Kidney (tissue), 14 donors: ENCODE measurements around the gene IL2RG. TPM values are rescaled to one million over a fixed set of nuclear protein-coding genes. Genes with fewer than 3 reads are reported as not detected.

Source experiments
- DNase-seq, 5 donors: peaks; one replicate each; pipeline ENCODE4 v3.0.0-alpha.2; 2013 to 2020
- FAIRE-seq: peaks from 2 replicates; lab custom pipeline; 2012; peaks lifted over from hg19 to GRCh38; lab: Jason Lieb, UNC
- H3K27ac ChIP-seq, 2 donors: one replicate each; pipeline ENCODE4 v1.7.0; 2013; ENCODE audit warnings: low read depth in 2 of 2, low read length in 2 of 2, inconsistent platforms in 1 of 2
- H3K27me3 ChIP-seq: one replicate; pipeline ENCODE4 v1.7.1; 2013; ENCODE audit warnings: low read length, inconsistent platforms; ENCODE audit not compliant: control insufficient read depth, insufficient read depth
- H3K36me3 ChIP-seq, 3 donors: one replicate each; pipeline versions ENCODE4 v1.7.0 to v1.7.1; 2013; ENCODE audit warnings: low read length in 3 of 3, control low read depth in 1 of 3, inconsistent platforms in 1 of 3; ENCODE audit not compliant: insufficient read depth in 3 of 3, control insufficient read depth in 2 of 3
- H3K4me1 ChIP-seq, 3 donors: one replicate each; pipeline versions ENCODE4 v1.7.0 to v1.7.1; 2013; ENCODE audit warnings: low read length in 3 of 3, inconsistent platforms in 1 of 3, low read depth in 1 of 3; ENCODE audit not compliant: control insufficient read depth in 2 of 3, insufficient read depth in 2 of 3
- H3K4me3 ChIP-seq, 3 donors: one replicate each; pipeline versions ENCODE4 v1.7.0 to v1.8.1; 2013; ENCODE audit warnings: low read length in 3 of 3, control low read depth in 1 of 3, inconsistent platforms in 1 of 3
- H3K9ac ChIP-seq, 3 donors: one replicate each; pipeline versions ENCODE4 v1.7.0 to v1.7.1; 2013; ENCODE audit warnings: low read length in 3 of 3, control low read depth in 1 of 3, inconsistent platforms in 1 of 3
- H3K9me3 ChIP-seq, 3 donors: one replicate each; pipeline versions ENCODE4 v1.7.0 to v1.7.1; 2013; ENCODE audit warnings: low read length in 3 of 3, control low read depth in 1 of 3, inconsistent platforms in 1 of 3; ENCODE audit not compliant: control insufficient read depth in 2 of 3, insufficient read depth in 1 of 3
- CTCF ChIP-seq: IDR thresholded peaks from 3 replicates; pipeline ENCODE4 v1.5.1; 2012; ENCODE audit warnings: mild to moderate bottlenecking, moderate library complexity, borderline replicate concordance; ENCODE audit not compliant: insufficient read depth; ENCODE audit errors: extremely low read depth
- intact Hi-C: fragments of 100-400 bp; cut with DNase I; formaldehyde crosslinking; loops from one replicate; pipeline ENCODE4 v1.11.1; 2022
- polyA plus RNA-seq: library from polyadenylated mRNA; stranded (reverse); fragments of 350-450 nt; fragmentation: Illumina TruSeq; extraction: RNeasy Lipid Tissue Mini Kit (QIAGEN cat#74804); gene quantifications from one replicate; pipeline ENCODE4 v1.2.3, GENCODE V29; 2014; ENCODE audit warnings: low read depth, low replicate concordance; ENCODE audit not compliant: insufficient read depth
- total RNA-seq: library from RNA; stranded (reverse); fragmentation: NEBNext Ultra II Directional; extraction: Animal tissue kit (Norgen Biotek cat#: 25700); gene quantifications from one replicate; pipeline ENCODE4 v1.2.1, GENCODE V29; 2021
- donor health status: control.
- donor health status: control.
- donor health status: control.
- donor health status: control.
- donor health status: control.
- donor health status: DM: yes; HTN: yes; CAD: no.
- donor health status: Normal renal cell carcinoma (clear cell type).

The IL2RG gene
- total and polyA plus RNA-seq, 2 donors from 2014 or later = 3.1 to 15.0 TPM

GRCh38 chrX:71118032-71118984 lies 6.9 kb upstream of the IL2RG start, which contains the start of gene MED12:
Gene MED12, plus strand, starts transcription at chrX:71118596. Its CDS starts 159 bp downstream, at chrX:71118755.
- peaks cover 0 to 17% (median 13%) of the 10 kb centered on the region in 3 donors for H3K36me3 ChIP-seq
- peak within 1 kb of the TSS; percentile 57 to 75 for H3K27ac ChIP-seq
- peak within 1 kb of the TSS; percentile 71 to 84 (median 82) for H3K4me3 ChIP-seq
- H3K4me1 ChIP-seq = peaks cover 0 to 8% (median 0%) of the 10 kb centered on the region in 3 donors
- H3K27me3 ChIP-seq = no peaks in the 10 kb centered on the region
- H3K9ac ChIP-seq = peak within 1 kb of the TSS; percentile 55 to 79 (median 75)
- peak; percentile 90 to 96 (median 92) for DNase-seq
- TF ChIP-seq CTCF = no peak
- FAIRE-seq = no peak
- no peaks in the 10 kb centered on the region for H3K9me3 ChIP-seq
- intact Hi-C loops = no loop called here

- H3K9me3 ChIP-seq = no peaks in the 10 kb centered on the region
- DNase-seq (no peak), FAIRE-seq (no peak)
- H3K36me3 ChIP-seq = peaks cover 0 to 11% (median 4%) of the 10 kb centered on the region in 3 donors
- intact Hi-C loops = no loop called here
- H3K4me3 ChIP-seq = peak overlapping the region in 1 of 3 donors; percentile 71
- H3K4me1 ChIP-seq = peaks cover 0 to 8% (median 0%) of the 10 kb centered on the region in 3 donors
- H3K27me3 ChIP-seq = no peaks in the 10 kb centered on the region
- TF ChIP-seq CTCF = no peak
- H3K27ac ChIP-seq = no peak overlapping the region
- no peak overlapping the region for H3K9ac ChIP-seq
Measured at GRCh38 chrX:71117358-71117757, 6.0 kb upstream of the IL2RG start.

- H3K9ac ChIP-seq = no peak overlapping the region
- no peak overlapping the region for H3K27ac ChIP-seq
Measured at GRCh38 chrX:71111921-71112431, 599 bp upstream of the IL2RG start.

More at GRCh38 chrX:71111921-71112431, 599 bp upstream of the IL2RG start:
- TF ChIP-seq CTCF = no peak
- Histone ChIP-seq H3K27me3 (no peaks in the 10 kb centered on the region), H3K9me3 (no peaks in the 10 kb centered on the region), H3K4me3 (no peak overlapping the region), H3K36me3 (no peaks in the 10 kb centered on the region), H3K4me1 (no peaks in the 10 kb centered on the region)
- intact Hi-C loops = no loop called here
- no peak for DNase-seq
- no peak for FAIRE-seq
